ENCODE data around the gene HADHB.

HADHB gene

GRCh38 chr2:26312471-26312870, 67.7 kb downstream of the HADHB start:
- no peak overlapping the region for H3K9ac ChIP-seq (ENCODE audit: low read length)
- no peaks in the 10 kb centered on the region for H3F3A ChIP-seq (ENCODE audit: insufficient read depth, low read length)
- H3K36me3 ChIP-seq (ENCODE audit: insufficient read depth, low read length) = no peaks in the 10 kb centered on the region
- no peaks in the 10 kb centered on the region for H3K9me3 ChIP-seq (ENCODE audit: low read length)
- TF ChIP-seq EZH2 (IDR thresholded peaks at IDR 0.05; ENCODE audit: borderline replicate concordance, low read length) = no peak
- no peak for TF ChIP-seq CTCF (IDR thresholded peaks at IDR 0.05; ENCODE audit: low read length)
- H2AFZ ChIP-seq (ENCODE audit: low read length) = no peak overlapping the region
- H4K20me1 ChIP-seq (ENCODE audit: insufficient read depth, low read length) = no peaks in the 10 kb centered on the region
- no peaks in the 10 kb centered on the region for H3K4me1 ChIP-seq (ENCODE audit: insufficient read depth, low read length, severe bottlenecking)
- no peaks in the 10 kb centered on the region for H3K79me2 ChIP-seq (ENCODE audit: insufficient read depth, low read length)
- H3K27ac ChIP-seq (ENCODE audit: low read depth, low read length, poor library complexity, severe bottlenecking) = no peak overlapping the region
- H3K27me3 ChIP-seq (ENCODE audit: insufficient read depth, low read length) = peaks cover 4% of the 10 kb centered on the region; the same call in 1 of the 2 replicates
- no peak overlapping the region for H3K4me2 ChIP-seq (ENCODE audit: low read length)
- no peak overlapping the region for H3K4me3 ChIP-seq (ENCODE audit: low read depth, low read length, poor library complexity, severe bottlenecking)
- H3K9me2 ChIP-seq (ENCODE audit: low read depth, low read length) = no peaks in the 10 kb centered on the region

- no peak overlapping the region for H3K27ac ChIP-seq (ENCODE audit: low read depth, low read length, poor library complexity, severe bottlenecking)
- TF ChIP-seq CTCF (IDR thresholded peaks at IDR 0.05; ENCODE audit: low read length) (no peak), EZH2 (IDR thresholded peaks at IDR 0.05; ENCODE audit: borderline replicate concordance, low read length) (no peak)
Measured at GRCh38 chr2:26313446-26313845, 68.7 kb downstream of the HADHB start.

GRCh38 chr2:26314243-26314642, 69.5 kb downstream of the HADHB start:
- Histone ChIP-seq H3K9me3 (ENCODE audit: low read length) (no peaks in the 10 kb centered on the region), H3K4me1 (ENCODE audit: insufficient read depth, low read length, severe bottlenecking) (no peaks in the 10 kb centered on the region), H3K9ac (ENCODE audit: low read length) (no peak overlapping the region), H2AFZ (ENCODE audit: low read length) (no peak overlapping the region), H3K27me3 (ENCODE audit: insufficient read depth, low read length) (peaks cover 10% of the 10 kb centered on the region; the same call in 1 of the 2 replicates), H3K4me3 (ENCODE audit: low read depth, low read length, poor library complexity, severe bottlenecking) (no peak overlapping the region), H3K4me2 (ENCODE audit: low read length) (no peak overlapping the region), H4K20me1 (ENCODE audit: insufficient read depth, low read length) (no peaks in the 10 kb centered on the region), H3K27ac (ENCODE audit: low read depth, low read length, poor library complexity, severe bottlenecking) (no peak overlapping the region), H3K79me2 (ENCODE audit: insufficient read depth, low read length) (no peaks in the 10 kb centered on the region), H3K36me3 (ENCODE audit: insufficient read depth, low read length) (no peaks in the 10 kb centered on the region), H3F3A (ENCODE audit: insufficient read depth, low read length) (no peaks in the 10 kb centered on the region), H3K9me2 (ENCODE audit: low read depth, low read length) (no peaks in the 10 kb centered on the region)
- TF ChIP-seq EZH2 (IDR thresholded peaks at IDR 0.05; ENCODE audit: borderline replicate concordance, low read length) (no peak), CTCF (IDR thresholded peaks at IDR 0.05; ENCODE audit: low read length) (no peak)

More at GRCh38 chr2:26313446-26313845, 68.7 kb downstream of the HADHB start:
- Histone ChIP-seq H3K36me3 (ENCODE audit: insufficient read depth, low read length) (no peaks in the 10 kb centered on the region), H3K4me3 (ENCODE audit: low read depth, low read length, poor library complexity, severe bottlenecking) (no peak overlapping the region), H3K27me3 (ENCODE audit: insufficient read depth, low read length) (peaks cover 10% of the 10 kb centered on the region; the same call in 1 of the 2 replicates), H3K9me2 (ENCODE audit: low read depth, low read length) (no peaks in the 10 kb centered on the region), H3K9me3 (ENCODE audit: low read length) (no peaks in the 10 kb centered on the region), H3K4me1 (ENCODE audit: insufficient read depth, low read length, severe bottlenecking) (no peaks in the 10 kb centered on the region), H3K4me2 (ENCODE audit: low read length) (no peak overlapping the region), H4K20me1 (ENCODE audit: insufficient read depth, low read length) (no peaks in the 10 kb centered on the region), H3F3A (ENCODE audit: insufficient read depth, low read length) (no peaks in the 10 kb centered on the region), H3K9ac (ENCODE audit: low read length) (no peak overlapping the region), H2AFZ (ENCODE audit: low read length) (no peak overlapping the region), H3K79me2 (ENCODE audit: insufficient read depth, low read length) (no peaks in the 10 kb centered on the region)

Data from OCI-LY1 (cell line).